Airway epithelial cell (primary cell): ENCODE measurements around the gene RHOA. TPM values are rescaled to one million over a fixed set of nuclear protein-coding genes. Genes with fewer than 3 reads are reported as not detected.

Experiments
- total RNA-seq: library from RNA; depleted of rRNA; stranded (reverse); fragments of >200 nt; gene quantifications from 2 replicates; pipeline ENCODE4 v1.2.3, GENCODE V29; 2015

The RHOA gene
- total RNA-seq: 389 and 539 TPM in 2 replicates

DNA sequence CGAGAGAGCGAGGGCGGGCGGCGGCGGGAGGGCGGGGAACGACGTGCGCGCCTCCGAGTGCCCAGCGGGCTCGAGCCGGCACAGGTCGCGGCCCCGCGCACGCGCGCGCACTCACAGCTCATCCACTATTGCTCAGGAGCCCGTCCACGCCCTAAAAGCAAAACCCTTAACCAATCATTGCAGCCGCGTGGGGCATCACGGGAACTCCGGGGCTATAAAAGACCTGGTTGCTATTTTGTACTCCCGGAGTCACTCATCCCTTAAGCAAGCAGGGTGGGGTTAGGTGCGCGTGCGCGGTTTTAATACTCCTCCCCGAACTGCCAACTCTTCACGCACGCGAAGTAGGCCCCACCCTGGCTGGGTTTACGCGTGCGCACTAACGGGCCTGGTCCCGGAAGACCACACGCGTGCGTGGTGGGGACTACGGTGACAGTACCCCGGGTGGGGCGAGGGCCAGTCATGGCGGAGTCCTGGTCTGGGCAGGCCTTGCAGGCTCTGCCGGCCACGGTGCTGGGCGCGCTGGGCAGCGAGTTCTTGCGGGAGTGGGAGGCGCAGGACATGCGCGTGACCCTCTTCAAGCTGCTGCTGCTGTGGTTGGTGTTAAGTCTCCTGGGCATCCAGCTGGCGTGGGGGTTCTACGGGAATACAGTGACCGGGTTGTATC lies at the start of gene RHOA, which contains the start of gene TCTA:
Gene RHOA (minus strand): TSS at position 9 of the 664 bp plus-strand sequence. CDS start 36,387 bp downstream, outside the sequence.
Gene TCTA (plus strand): TSS at position 456 of the 664 bp plus-strand sequence. CDS start 4 bp downstream, at position 460.

DNA sequence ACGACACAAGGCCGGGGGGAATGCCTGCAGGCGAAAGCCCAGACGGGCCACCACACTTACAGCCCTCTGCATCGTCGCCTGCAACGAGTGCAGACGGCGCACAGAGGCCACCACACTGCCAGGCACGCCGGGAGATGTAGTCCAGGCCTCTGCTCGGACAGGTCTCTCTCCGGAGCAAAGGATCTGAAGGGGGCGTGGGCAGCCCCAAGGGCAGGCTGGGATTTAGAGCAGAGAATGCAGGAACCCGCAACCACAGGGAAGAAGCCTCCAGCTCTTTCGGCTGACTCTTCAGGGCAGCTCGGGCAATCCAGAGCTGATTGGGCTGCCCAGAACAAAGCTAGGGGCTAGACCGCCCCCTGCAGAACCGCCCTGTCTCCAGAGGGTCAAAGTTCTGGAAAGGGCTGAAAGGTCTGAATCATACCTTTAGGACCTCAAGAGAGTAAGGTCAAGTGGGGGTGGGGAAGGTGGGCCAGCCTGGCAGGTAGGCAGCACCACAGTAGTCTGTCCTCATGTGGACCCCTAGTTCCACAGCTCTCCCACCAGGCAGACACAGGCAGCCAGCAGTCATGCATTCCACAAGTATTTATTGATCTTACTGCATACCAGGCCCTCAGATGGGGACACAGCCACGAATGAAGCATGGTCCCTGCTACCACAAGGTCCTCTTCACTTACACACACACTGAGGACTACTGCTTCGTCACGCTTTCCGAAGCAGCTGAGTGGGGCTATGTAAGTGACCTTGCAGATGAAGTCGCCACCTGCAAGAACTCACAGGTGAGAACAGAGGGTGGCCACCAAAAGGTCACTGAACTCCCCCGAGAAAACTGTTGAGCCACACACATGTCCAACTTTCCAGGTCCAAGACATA lies 10.8 kb upstream of the RHOA start, which contains the start of gene AMT:
Gene AMT (minus strand): TSS at position 95 of the 870 bp plus-strand sequence. CDS start 23 bp downstream, at position 72.

DNA sequence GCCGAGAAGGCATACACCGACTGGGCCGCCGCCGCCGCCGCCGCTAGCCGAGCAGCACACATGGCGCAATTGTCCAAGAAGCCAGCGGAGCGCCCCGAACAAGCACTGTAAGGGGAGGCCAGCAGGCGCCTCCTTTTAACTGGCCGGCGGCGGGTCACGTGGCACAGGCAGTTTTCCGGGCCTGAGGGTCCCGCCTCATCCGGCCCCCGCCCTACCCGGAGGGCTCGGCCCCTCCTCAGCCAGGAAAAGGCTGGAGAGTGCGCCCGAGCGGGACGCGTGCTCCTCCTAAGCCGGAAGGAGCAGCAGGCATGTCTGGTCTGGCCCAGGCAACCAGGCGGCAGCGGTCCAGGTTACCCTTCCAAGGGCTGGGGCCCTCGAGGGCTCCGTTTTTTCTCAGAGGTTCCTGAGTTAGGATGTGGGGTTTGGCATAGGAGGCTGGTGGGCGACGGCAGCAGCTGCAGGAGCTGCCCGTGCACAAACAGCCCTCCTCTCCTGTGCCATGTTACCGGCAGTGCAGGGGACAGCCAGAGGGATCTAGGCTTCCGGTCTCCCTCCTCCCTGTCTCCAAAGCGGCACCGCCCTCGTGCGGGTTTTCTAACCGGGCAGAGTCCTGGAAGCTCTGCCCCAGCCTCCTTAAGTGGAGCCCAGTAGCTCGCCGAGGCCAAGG lies 53.4 kb downstream of the RHOA start, which contains the start of gene GPX1:
Gene GPX1 (minus strand): TSS at position 137 of the 667 bp plus-strand sequence. CDS start 75 bp downstream, at position 62.

DNA sequence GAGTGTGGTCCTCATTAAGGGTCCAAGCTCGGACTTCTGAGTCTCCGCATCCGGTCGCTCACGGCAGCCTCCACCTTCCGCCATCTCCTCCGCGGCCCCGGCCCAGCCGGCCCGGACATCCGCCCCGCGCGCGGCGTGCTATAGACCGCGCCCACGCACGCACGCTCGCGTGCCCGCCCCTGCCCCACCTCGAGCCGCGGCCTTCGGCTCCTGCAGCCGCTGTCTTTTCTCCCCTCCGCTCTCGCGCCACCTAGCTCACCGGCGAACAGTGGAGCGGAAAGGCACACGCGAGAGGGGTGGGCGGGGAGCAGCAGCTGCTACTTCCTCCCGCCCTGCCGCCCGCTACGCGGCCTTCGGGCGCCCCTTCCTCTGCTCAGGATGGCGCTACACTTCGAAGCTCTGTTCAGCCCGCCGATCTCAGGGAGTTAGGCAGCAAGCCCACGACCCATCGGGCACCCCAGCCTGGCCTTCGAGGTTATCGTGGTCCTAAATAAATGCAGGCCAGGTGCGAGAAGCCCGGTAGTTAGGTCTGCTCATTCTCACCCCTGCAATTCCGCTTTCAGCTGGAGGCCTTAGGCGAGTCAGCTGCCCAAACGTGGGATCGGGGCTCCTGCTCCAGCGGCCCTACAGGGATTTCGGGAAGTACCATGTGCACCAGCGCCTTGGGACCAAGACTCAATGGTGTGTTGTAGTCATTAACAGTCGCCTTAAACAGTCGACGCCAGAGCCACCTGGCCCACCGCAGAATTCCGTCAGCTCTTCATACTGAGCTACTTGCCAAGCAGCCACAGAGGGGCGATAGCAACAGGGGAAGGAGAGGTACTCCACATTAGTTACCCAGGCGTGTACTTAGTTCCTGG lies 71.6 kb downstream of the RHOA start, which contains the start of gene USP4:
Gene USP4 (minus strand): TSS at position 113 of the 860 bp plus-strand sequence. CDS start 29 bp downstream, at position 84.

Other genes with a start within 250 kb of the RHOA start
- 37.9 and 42.0 TPM in 2 replicates for gene CCDC71, start 245.6 kb downstream of the RHOA start, total RNA-seq
- 36.3 and 42.4 TPM in 2 replicates for gene KLHDC8B, start 240.4 kb downstream of the RHOA start, total RNA-seq
- gene C3orf62, start 134.7 kb downstream of the RHOA start, total RNA-seq: 0.51 and 2.7 TPM in 2 replicates
- 7.4 and 11.6 TPM in 2 replicates for gene USP4, start 71.9 kb downstream of the RHOA start, total RNA-seq
- 357 and 397 TPM in 2 replicates for gene GPX1, start 53.6 kb downstream of the RHOA start, total RNA-seq
- gene TCTA, start 447 bp upstream of the RHOA start, total RNA-seq: 18.2 and 25.3 TPM in 2 replicates
- 2.2 and 6.0 TPM in 2 replicates for gene AMT, start 10.5 kb upstream of the RHOA start, total RNA-seq
- gene NICN1, start 17.3 kb upstream of the RHOA start, total RNA-seq: 5.1 and 5.8 TPM in 2 replicates
- gene DAG1, start 58.3 kb upstream of the RHOA start, total RNA-seq: 73.8 and 84.1 TPM in 2 replicates
- gene BSN, start 142.5 kb upstream of the RHOA start, total RNA-seq: 0.05 and 0.07 TPM in 2 replicates